Measurements from ENCODE around the gene PRUNE2. TPM values are rescaled to one million over a fixed set of nuclear protein-coding genes. Genes with fewer than 3 reads are reported as not detected.

The PRUNE2 gene
- total and polyA plus RNA-seq, 4 donors, result 1.3 to 4.5 (median 1.6) TPM

DNA sequence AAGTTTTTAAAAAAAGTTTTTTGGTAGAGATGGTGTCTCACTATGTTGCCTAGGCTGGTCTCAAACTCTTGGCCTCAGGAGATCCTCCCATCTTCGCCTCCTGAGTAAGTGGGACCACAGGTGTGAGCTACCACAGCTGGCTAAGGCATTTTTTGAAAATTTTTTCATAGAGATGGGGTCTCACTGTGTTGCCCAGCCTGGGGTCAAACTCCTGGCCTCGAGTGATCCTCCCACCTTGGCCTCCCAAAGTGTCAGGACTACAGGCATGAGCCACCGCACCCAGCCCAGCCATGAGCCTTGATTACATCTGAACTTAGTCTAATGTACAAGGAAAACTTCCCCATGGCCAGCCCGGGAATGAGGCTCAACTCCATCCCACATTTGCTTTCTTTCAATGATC, 219.2 kb downstream of the PRUNE2 start:
- no peak for DNase-seq (ENCODE audit: low spot score)
- Histone ChIP-seq H3K4me3 (ENCODE audit: low read depth in 1 of 3, low read length in 3 of 3) (no peak overlapping the region), H3K27ac (ENCODE audit: low read depth in 1 of 2, low read length in 2 of 2) (no peak overlapping the region), H3K36me3 (ENCODE audit: control insufficient read depth in 4 of 4, insufficient read depth in 3 of 4, low read depth in 1 of 4, low read length in 3 of 4) (no peaks in the 10 kb centered on the region), H3K27me3 (ENCODE audit: control insufficient read depth in 4 of 4, insufficient read depth in 4 of 4, low read length in 3 of 4) (peaks cover 0 to 3% (median 0%) of the 10 kb centered on the region in 4 donors), H3K9me3 (ENCODE audit: control insufficient read depth in 4 of 4, low read length in 3 of 4) (no peaks in the 10 kb centered on the region), H3K4me1 (ENCODE audit: control insufficient read depth in 4 of 4, insufficient read depth in 4 of 4, low read length in 3 of 4) (peaks cover 0 to 2% (median 0%) of the 10 kb centered on the region in 4 donors), H3K9ac (ENCODE audit: low read depth in 1 of 2, low read length in 2 of 2) (no peak overlapping the region)
- no peak for TF ChIP-seq GABPA (IDR thresholded peaks at IDR 0.05 in 1 of 2, conservative IDR thresholded peaks at IDR 0.05 in 1 of 2)
- TF ChIP-seq EGR1 (IDR thresholded peaks at IDR 0.05; ENCODE audit: low read depth in 2 of 2), result no peak
- no peak for TF ChIP-seq RXRA (IDR thresholded peaks at IDR 0.05)
- TF ChIP-seq HNF4A (conservative IDR thresholded peaks at IDR 0.05), result no peak
- no peak for TF ChIP-seq JUND (IDR thresholded peaks at IDR 0.05)
- no peak for TF ChIP-seq CTCF (IDR thresholded peaks at IDR 0.05; ENCODE audit: low read depth, low read length, missing input control)
- TF ChIP-seq ZBTB33 (IDR thresholded peaks at IDR 0.05), result no peak
- WGBS, result 69% methylated on average over 4 of the region's 4 CpGs

DNA sequence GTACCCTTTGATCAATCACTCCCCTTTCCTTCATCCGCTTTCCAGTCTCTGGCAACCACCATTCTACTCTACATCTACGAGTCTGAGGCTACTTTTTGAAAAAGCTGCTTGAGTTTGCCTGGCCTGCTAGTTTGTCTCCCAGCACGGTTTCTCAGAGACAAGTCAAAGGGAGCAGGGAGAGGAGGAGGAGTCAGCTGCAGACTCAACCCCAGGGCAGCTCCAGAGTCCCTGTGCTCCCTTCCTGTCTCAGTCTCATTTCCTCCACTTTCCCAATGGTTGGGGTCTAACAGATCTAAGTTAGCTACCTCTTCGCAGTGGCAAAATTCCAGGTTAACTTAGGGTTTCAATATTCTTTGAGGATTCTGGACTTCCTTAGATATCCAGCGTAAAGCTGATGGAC, 221.7 kb downstream of the PRUNE2 start:
- H3K27ac ChIP-seq (ENCODE audit: low read depth in 1 of 2, low read length in 2 of 2), result no peak overlapping the region
- no peak overlapping the region for H3K9ac ChIP-seq (ENCODE audit: low read depth in 1 of 2, low read length in 2 of 2)
- WGBS, result 73% methylated on average over 5 of the region's 5 CpGs
- no peak for TF ChIP-seq NR2F2 (IDR thresholded peaks at IDR 0.05)
- no peak for TF ChIP-seq FOXA1 (IDR thresholded peaks at IDR 0.05)
- TF ChIP-seq TAF1 (conservative IDR thresholded peaks at IDR 0.05), result no peak
- TF ChIP-seq RXRA (IDR thresholded peaks at IDR 0.05), result no peak
- TF ChIP-seq MAX (IDR thresholded peaks at IDR 0.05), result no peak
- no peak for TF ChIP-seq HNF4G (IDR thresholded peaks at IDR 0.05)
- DNase-seq (ENCODE audit: low spot score), result no peak
- no peaks in the 10 kb centered on the region for H3K36me3 ChIP-seq (ENCODE audit: control insufficient read depth in 4 of 4, insufficient read depth in 3 of 4, low read depth in 1 of 4, low read length in 3 of 4)
- H3K4me1 ChIP-seq (ENCODE audit: control insufficient read depth in 4 of 4, insufficient read depth in 4 of 4, low read length in 3 of 4), result peaks cover 0 to 2% (median 0%) of the 10 kb centered on the region in 4 donors
- H3K27me3 ChIP-seq (ENCODE audit: control insufficient read depth in 4 of 4, insufficient read depth in 4 of 4, low read length in 3 of 4), result no peaks in the 10 kb centered on the region
- no peak overlapping the region for H3K4me3 ChIP-seq (ENCODE audit: low read depth in 1 of 3, low read length in 3 of 3)
- no peaks in the 10 kb centered on the region for H3K9me3 ChIP-seq (ENCODE audit: control insufficient read depth in 4 of 4, low read length in 3 of 4)

DNA sequence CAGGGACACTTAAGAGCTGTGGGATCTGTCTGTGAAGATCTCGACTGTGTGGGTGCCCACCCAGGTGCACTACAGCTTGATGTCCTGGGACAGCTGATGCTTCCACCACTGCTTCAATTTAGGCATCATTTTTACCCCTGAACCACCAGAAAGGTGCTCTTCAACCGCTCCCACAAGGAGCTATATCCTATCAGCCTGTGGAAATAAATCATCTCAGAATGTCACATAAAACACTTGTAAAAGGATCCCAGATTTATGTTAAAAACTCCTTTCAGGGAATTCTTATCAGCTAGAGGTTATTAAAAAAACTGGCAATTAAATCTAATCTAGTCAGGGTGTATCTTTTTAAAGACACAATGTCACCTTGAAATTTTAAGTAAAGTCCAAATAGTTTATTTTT, 224.4 kb downstream of the PRUNE2 start:
- no peaks in the 10 kb centered on the region for H3K9me3 ChIP-seq (ENCODE audit: control insufficient read depth in 4 of 4, low read length in 3 of 4)
- H3K4me3 ChIP-seq (ENCODE audit: low read depth in 1 of 3, low read length in 3 of 3), result no peak overlapping the region
- no peaks in the 10 kb centered on the region for H3K4me1 ChIP-seq (ENCODE audit: control insufficient read depth in 4 of 4, insufficient read depth in 4 of 4, low read length in 3 of 4)
- no peak overlapping the region for H3K27ac ChIP-seq (ENCODE audit: low read depth in 1 of 2, low read length in 2 of 2)
- WGBS, result 82% methylated on average over 2 of the region's 2 CpGs
- no peaks in the 10 kb centered on the region for H3K27me3 ChIP-seq (ENCODE audit: control insufficient read depth in 4 of 4, insufficient read depth in 4 of 4, low read length in 3 of 4)
- no peak for DNase-seq (ENCODE audit: low spot score)
- H3K9ac ChIP-seq (ENCODE audit: low read depth in 1 of 2, low read length in 2 of 2), result no peak overlapping the region
- H3K36me3 ChIP-seq (ENCODE audit: control insufficient read depth in 4 of 4, insufficient read depth in 3 of 4, low read depth in 1 of 4, low read length in 3 of 4), result no peaks in the 10 kb centered on the region
- no peak for TF ChIP-seq NR2F2 (IDR thresholded peaks at IDR 0.05)
- TF ChIP-seq REST (IDR thresholded peaks at IDR 0.05), result no peak
- TF ChIP-seq YY1 (IDR thresholded peaks at IDR 0.05), result no peak
- TF ChIP-seq SP1 (IDR thresholded peaks at IDR 0.05), result no peak
- no peak for TF ChIP-seq HNF4G (IDR thresholded peaks at IDR 0.05)
- no peak for TF ChIP-seq JUND (IDR thresholded peaks at IDR 0.05)
- TF ChIP-seq ATF3 (IDR thresholded peaks at IDR 0.05), result no peak
- no peak for TF ChIP-seq CTCF (IDR thresholded peaks at IDR 0.05; ENCODE audit: low read depth, low read length, missing input control)
- no peak for TF ChIP-seq ZBTB33 (IDR thresholded peaks at IDR 0.05)
